Body of pancreas (tissue), 4 donors: Measurements from ENCODE around the gene IFITM5.

ENCODE experiments used
- CTCF ChIP-seq, 7 experiments: fragments of 450-650 bp in 4 of 7; fragments of 200-600 bp in 3 of 7; sonication (generic) in 3 of 7; IDR thresholded peaks; one replicate each; pipeline ENCODE4 v1.5.1; 2016 to 2019; ENCODE audit warnings: antibody characterized with exemption in 7 of 7
- POLR2A ChIP-seq, 3 donors: fragments of 450-650 bp; IDR thresholded peaks; one replicate each; pipeline ENCODE4 v1.6.1; 2016; ENCODE audit warnings: antibody characterized with exemption in 3 of 3, mild to moderate bottlenecking in 2 of 3

GRCh38 chr11:289712-290620 is 9.4 kb downstream of the IFITM5 start:
- no peak for TF ChIP-seq CTCF (IDR thresholded peaks at IDR 0.05)
- TF ChIP-seq POLR2A (IDR thresholded peaks at IDR 0.05), result no peak
